Measurements from ENCODE around the gene ACOX3. TPM values are rescaled to one million over a fixed set of nuclear protein-coding genes. Genes with fewer than 3 reads are reported as not detected.

The ACOX3 gene
- total and polyA plus RNA-seq, 9 of the 15 experiments (the other 6 are each of a cell fraction or from before 2014, with no cell fraction given): 0.68 to 7.3 (median 3.7) TPM

GRCh38 chr4:8468746-8469535, 28.4 kb upstream of the ACOX3 start (continued):
- TF ChIP-seq CREB1 (IDR thresholded peaks at IDR 0.05): no peak
- 0 out of 2 replicates have a peak, but pooled peaks have one; percentile 26 for TF ChIP-seq CREB1 (CRISPR knock-in tag; IDR thresholded peaks at IDR 0.05)
- no peak for TF ChIP-seq ZNF41 (CRISPR knock-in tag; conservative IDR thresholded peaks at IDR 0.05)
- peak; percentile 49; the same call in 1 of the 2 replicates for TF ChIP-seq CXXC5 (CRISPR knock-in tag; IDR thresholded peaks at IDR 0.05)
- peak; percentile 81; the same call in 1 of the 2 replicates for TF ChIP-seq HDGF (IDR thresholded peaks at IDR 0.05)
- peak; percentile 21; the same call in 1 of the 2 replicates for TF ChIP-seq RB1 (IDR thresholded peaks at IDR 0.05; ENCODE audit: low read depth)
- no peak for TF ChIP-seq ZNF384 (IDR thresholded peaks at IDR 0.05; ENCODE audit: low read depth, low read length)
- TF ChIP-seq CC2D1A (IDR thresholded peaks at IDR 0.05): peak; percentile 86
- no peak for TF ChIP-seq E2F6 (IDR thresholded peaks at IDR 0.05; ENCODE audit: borderline replicate concordance in 1 of 2, extremely low read depth in 1 of 2, insufficient read depth in 1 of 2, insufficient read length in 1 of 2, low read depth in 1 of 2, low read length in 1 of 2, poor library complexity in 1 of 2, severe bottlenecking in 1 of 2)
- TF ChIP-seq ZNF12 (CRISPR knock-in tag; IDR thresholded peaks at IDR 0.05): no peak
- no peak for TF ChIP-seq CREB3 (tag; conservative IDR thresholded peaks at IDR 0.05; ENCODE audit: low read depth)
- peak; percentile 80 for TF ChIP-seq ETV5 (CRISPR knock-in tag; IDR thresholded peaks at IDR 0.05; ENCODE audit: low read depth)
- peak; percentile 36; the same call in 1 of the 2 replicates for TF ChIP-seq JUND (IDR thresholded peaks at IDR 0.05; ENCODE audit: borderline replicate concordance, low read depth, low read length)
- peak; percentile 41; the same call in 1 of the 3 replicates for TF ChIP-seq JUND (tag; IDR thresholded peaks at IDR 0.05; ENCODE audit: borderline replicate concordance, low read depth, low read length)
- TF ChIP-seq YY1 (IDR thresholded peaks at IDR 0.05; ENCODE audit: borderline replicate concordance in 1 of 3, control insufficient read depth in 1 of 3, extremely low read depth in 1 of 3, insufficient read depth in 3 of 3, insufficient read length in 1 of 3, insufficient replicate concordance in 2 of 3, low read depth in 1 of 3, low read length in 2 of 3): peak in 1 of 3 experiments; percentile 9
- 0 out of 2 replicates have a peak, but pooled peaks have one; percentile 27 for TF ChIP-seq ARID1B (IDR thresholded peaks at IDR 0.05)
- peak; percentile 68 for TF ChIP-seq SMAD4 (CRISPR knock-in tag; conservative IDR thresholded peaks at IDR 0.05)
- TF ChIP-seq DMBX1 (CRISPR knock-in tag; IDR thresholded peaks at IDR 0.05; ENCODE audit: borderline replicate concordance): 0 out of 2 replicates have a peak, but pooled peaks have one; percentile 44
- no peak for TF ChIP-seq POLR2AphosphoS5 (IDR thresholded peaks at IDR 0.05; ENCODE audit: control insufficient read depth, insufficient read depth, low read depth, low read length)
- TF ChIP-seq SIX5 (IDR thresholded peaks at IDR 0.05; ENCODE audit: borderline replicate concordance in 1 of 2, insufficient read depth in 1 of 2, low read depth in 1 of 2, low read length in 2 of 2): no peak
- TF ChIP-seq STAG1 (CRISPR knock-in tag; IDR thresholded peaks at IDR 0.05; ENCODE audit: borderline replicate concordance): peak; percentile 56
- TF ChIP-seq SPI1 (IDR thresholded peaks at IDR 0.05; ENCODE audit: borderline replicate concordance, low read depth, low read length): peak; percentile 40; the same call in 1 of the 2 replicates
- TF ChIP-seq ZKSCAN8 (CRISPR knock-in tag; IDR thresholded peaks at IDR 0.05): no peak
- no peak for TF ChIP-seq HNRNPL (IDR thresholded peaks at IDR 0.05; ENCODE audit: low read depth, low read length)
- TF ChIP-seq ELF1 (tag; IDR thresholded peaks at IDR 0.05): peak; percentile 80
- TF ChIP-seq BRCA1 (IDR thresholded peaks at IDR 0.05): no peak
- TF ChIP-seq BRCA1 (CRISPR knock-in tag; IDR thresholded peaks at IDR 0.05): no peak

Data from K562 (cell line).